ENCODE results near the gene TAS2R13.

DNA sequence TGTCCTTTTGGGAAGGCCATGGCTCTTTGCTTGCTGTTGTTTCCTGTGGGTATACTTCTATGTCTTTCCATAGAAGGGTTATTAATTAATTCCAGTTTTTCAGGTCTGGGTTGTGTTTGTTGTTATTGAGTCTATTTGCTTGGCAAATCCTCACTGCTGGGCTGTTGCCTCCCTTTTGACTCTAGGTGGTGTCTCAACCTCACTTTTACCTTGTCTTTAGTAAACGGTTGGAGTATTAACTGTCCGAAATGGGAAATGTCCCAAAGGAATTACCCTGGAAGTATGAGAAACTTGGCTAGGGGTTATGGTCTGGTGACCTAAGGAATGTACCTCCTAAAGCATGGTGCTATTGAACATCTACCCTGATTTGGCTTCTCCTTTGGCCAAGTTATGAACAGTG, 42.0 kb downstream of the TAS2R13 start:
- TF ChIP-seq, protein P1, sequence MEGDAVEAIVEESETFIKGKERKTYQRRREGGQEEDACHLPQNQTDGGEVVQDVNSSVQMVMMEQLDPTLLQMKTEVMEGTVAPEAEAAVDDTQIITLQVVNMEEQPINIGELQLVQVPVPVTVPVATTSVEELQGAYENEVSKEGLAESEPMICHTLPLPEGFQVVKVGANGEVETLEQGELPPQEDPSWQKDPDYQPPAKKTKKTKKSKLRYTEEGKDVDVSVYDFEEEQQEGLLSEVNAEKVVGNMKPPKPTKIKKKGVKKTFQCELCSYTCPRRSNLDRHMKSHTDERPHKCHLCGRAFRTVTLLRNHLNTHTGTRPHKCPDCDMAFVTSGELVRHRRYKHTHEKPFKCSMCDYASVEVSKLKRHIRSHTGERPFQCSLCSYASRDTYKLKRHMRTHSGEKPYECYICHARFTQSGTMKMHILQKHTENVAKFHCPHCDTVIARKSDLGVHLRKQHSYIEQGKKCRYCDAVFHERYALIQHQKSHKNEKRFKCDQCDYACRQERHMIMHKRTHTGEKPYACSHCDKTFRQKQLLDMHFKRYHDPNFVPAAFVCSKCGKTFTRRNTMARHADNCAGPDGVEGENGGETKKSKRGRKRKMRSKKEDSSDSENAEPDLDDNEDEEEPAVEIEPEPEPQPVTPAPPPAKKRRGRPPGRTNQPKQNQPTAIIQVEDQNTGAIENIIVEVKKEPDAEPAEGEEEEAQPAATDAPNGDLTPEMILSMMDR (tag by site-specific recombination; IDR thresholded peaks at IDR 0.05), result no peak
- TF ChIP-seq ZNF274 (IDR thresholded peaks at IDR 0.05; ENCODE audit: low read length), result no peak
- no peak for TF ChIP-seq ZNF274 (tag by site-specific recombination; IDR thresholded peaks at IDR 0.05; ENCODE audit: borderline replicate concordance)
- TF ChIP-seq HOXC10 (CRISPR knock-in tag; IDR thresholded peaks at IDR 0.05), result no peak

Data from HEK293 (cell line).